Spleen (tissue), 13 donors: ENCODE data around the gene MID1IP1. TPM values are rescaled to one million over a fixed set of nuclear protein-coding genes. Genes with fewer than 3 reads are reported as not detected.

Source experiments
- DNase-seq: peaks from one replicate; pipeline ENCODE4 v3.0.0-alpha.2; 2020
- H3K27ac ChIP-seq, 8 donors: fragments of 200-600 bp; sonication (generic) in 7 of 8; 1 replicate in 4 of 8; 2 replicates in 4 of 8; pipeline versions ENCODE4 v1.5.0 to v1.8.0; 2016 to 2021; ENCODE audit warnings: inconsistent platforms in 4 of 8, mild to moderate bottlenecking in 4 of 8, moderate library complexity in 1 of 8
- H3K27me3 ChIP-seq, 7 donors: fragments of 200-600 bp; sonication (generic) in 6 of 7; replicated peaks in 1 of 7; 1 replicate in 4 of 7; 2 replicates in 3 of 7; pipeline versions ENCODE4 v1.5.0 to v1.8.0; 2016 to 2021; ENCODE audit warnings: inconsistent platforms in 3 of 7, mild to moderate bottlenecking in 1 of 7
- H3K36me3 ChIP-seq, 6 donors: fragments of 200-600 bp; sonication (generic) in 5 of 6; 1 replicate in 4 of 6; 2 replicates in 2 of 6; pipeline versions ENCODE4 v1.5.0 to v1.8.0; 2016 to 2021; ENCODE audit warnings: inconsistent platforms in 2 of 6
- H3K4me1 ChIP-seq, 6 donors: fragments of 200-600 bp; sonication (generic) in 5 of 6; 1 replicate in 3 of 6; 2 replicates in 3 of 6; pipeline versions ENCODE4 v1.5.0 to v1.8.0; 2016 to 2021; ENCODE audit warnings: inconsistent platforms in 3 of 6
- H3K4me3 ChIP-seq, 8 donors: fragments of 200-600 bp; sonication (generic) in 7 of 8; 1 replicate in 4 of 8; 2 replicates in 4 of 8; pipeline versions ENCODE4 v1.5.0 to v1.8.0; 2016 to 2021; ENCODE audit warnings: inconsistent platforms in 4 of 8, mild to moderate bottlenecking in 4 of 8, moderate library complexity in 2 of 8
- H3K9me3 ChIP-seq, 8 donors: fragments of 200-600 bp; sonication (generic) in 7 of 8; 1 replicate in 4 of 8; 2 replicates in 4 of 8; pipeline versions ENCODE4 v1.5.0 to v1.8.0; 2016 to 2021; ENCODE audit warnings: inconsistent platforms in 4 of 8
- POLR2A ChIP-seq, 3 donors: fragments of 450-650 bp; IDR thresholded peaks; one replicate each; pipeline ENCODE4 v1.5.1; 2017; ENCODE audit warnings: antibody characterized with exemption in 3 of 3, mild to moderate bottlenecking in 1 of 3
- POLR2AphosphoS5 ChIP-seq, 3 donors: sonication (generic); formaldehyde crosslinking; IDR thresholded peaks; one replicate each; pipeline ENCODE4 v1.5.1; 2017; ENCODE audit warnings: antibody characterized with exemption in 3 of 3
- WGBS, 5 donors: extraction: QIAGEN DNeasy Blood & Tissue Kit in 3 of 5; methylation state at CpG; one replicate each; pipeline versions ENCODE4 v1.1.5 to v1.1.7; 2013 to 2018; 5-methylcytosine and 5-hydroxymethylcytosine counted together
- intact Hi-C: fragments of 100-400 bp; cut with DNase I; formaldehyde crosslinking; loops from one replicate; pipeline ENCODE4 v1.15.0; 2023; ENCODE audit warnings: low total_unique reads
- long read RNA-seq, 2 donors: transcript quantifications; one replicate each; lab custom pipeline, GENCODE V29; 2026
- polyA plus RNA-seq, 3 donors: library from polyadenylated mRNA; stranded (reverse); fragments of 200-250 nt; gene quantifications; one replicate each; pipeline ENCODE4 v1.2.1, GENCODE V29; 2013
- total RNA-seq, 7 donors: library from RNA; depleted of rRNA in 3 of 7; stranded (reverse); fragments of >200 nt in 3 of 7; fragmentation: NEBNext Ultra II Directional in 4 of 7; extraction: Animal tissue kit (Norgen Biotek cat#: 25700) in 4 of 7; gene quantifications; one replicate each; pipeline versions ENCODE4 v1.1.0 to v1.2.1, GENCODE V29; 2016 to 2021
- TF ChIP-seq, protein P1 (sequence below), 11 experiments: fragments of 200-600 bp in 7 of 11; fragments of 450-650 bp in 4 of 11; sonication (generic) in 4 of 11; IDR thresholded peaks in 8 of 11; conservative IDR thresholded peaks in 3 of 11; 1 replicate in 7 of 11; 2 replicates in 4 of 11; pipeline versions ENCODE4 v1.4.0 to v1.8.0; 2016 to 2021; ENCODE audit warnings: antibody characterized with exemption in 11 of 11, inconsistent platforms in 4 of 11, mild to moderate bottlenecking in 1 of 11
- donor health status: healthy with polysubstance abuse.
- donor health status: DM: no; HTN: no; CAD: no; lungs with moderate emphysema.
- donor health status: DM: no; HTN: no; CAD: no.
- donor health status: Bipolar disorder and iron deficiency.
- donor health status: healthy.
- donor health status: DM: no; HTN: no; CAD: no.
- donor health status: DM: yes; HTN: yes; CAD: no.

The MID1IP1 gene, protein sequence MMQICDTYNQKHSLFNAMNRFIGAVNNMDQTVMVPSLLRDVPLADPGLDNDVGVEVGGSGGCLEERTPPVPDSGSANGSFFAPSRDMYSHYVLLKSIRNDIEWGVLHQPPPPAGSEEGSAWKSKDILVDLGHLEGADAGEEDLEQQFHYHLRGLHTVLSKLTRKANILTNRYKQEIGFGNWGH
- total RNA-seq (10 to 100 TPM; 14.3 to 24.4 (median 19.4) TPM), polyA plus RNA-seq (10 to 100 TPM in 2 of 3 donors, 1 to 10 TPM in 1; 8.6 to 16.2 (median 14.8) TPM)
- long read RNA-seq, donor 1, transcript MID1IP1-201 (2 exons, 2,536 nt) = major isoform, 12 of 35 reads
- long read RNA-seq, donor 1, partial matches to known transcripts = 23 of 35 reads
- long read RNA-seq, donor 1, other reads (novel, unspliced or antisense) = 0 of 35 reads
- long read RNA-seq, donor 2, transcript MID1IP1-201 (2 exons, 2,536 nt) = major isoform, 8 of 35 reads
- long read RNA-seq, donor 2, partial matches to known transcripts = 27 of 35 reads
- long read RNA-seq, donor 2, other reads (novel, unspliced or antisense) = 0 of 35 reads

- peak; percentile 91 for DNase-seq
- peak within 1 kb of the TSS in 7 of 8 donors; percentile 22 to 94 (median 80) for H3K27ac ChIP-seq
- H3K36me3 ChIP-seq = no peaks in the 10 kb centered on the region
- H3K27me3 ChIP-seq = peaks cover 0 to 29% (median 0%) of the 10 kb centered on the region in 7 donors
- H3K9me3 ChIP-seq = no peaks in the 10 kb centered on the region
- peaks cover 0 to 25% (median 14%) of the 10 kb centered on the region in 6 donors for H3K4me1 ChIP-seq
- TF ChIP-seq POLR2A (IDR thresholded peaks at IDR 0.05) (no peak), POLR2AphosphoS5 (IDR thresholded peaks at IDR 0.05) (peak; percentile 42 to 85 (median 70))
- TF ChIP-seq, protein P1, sequence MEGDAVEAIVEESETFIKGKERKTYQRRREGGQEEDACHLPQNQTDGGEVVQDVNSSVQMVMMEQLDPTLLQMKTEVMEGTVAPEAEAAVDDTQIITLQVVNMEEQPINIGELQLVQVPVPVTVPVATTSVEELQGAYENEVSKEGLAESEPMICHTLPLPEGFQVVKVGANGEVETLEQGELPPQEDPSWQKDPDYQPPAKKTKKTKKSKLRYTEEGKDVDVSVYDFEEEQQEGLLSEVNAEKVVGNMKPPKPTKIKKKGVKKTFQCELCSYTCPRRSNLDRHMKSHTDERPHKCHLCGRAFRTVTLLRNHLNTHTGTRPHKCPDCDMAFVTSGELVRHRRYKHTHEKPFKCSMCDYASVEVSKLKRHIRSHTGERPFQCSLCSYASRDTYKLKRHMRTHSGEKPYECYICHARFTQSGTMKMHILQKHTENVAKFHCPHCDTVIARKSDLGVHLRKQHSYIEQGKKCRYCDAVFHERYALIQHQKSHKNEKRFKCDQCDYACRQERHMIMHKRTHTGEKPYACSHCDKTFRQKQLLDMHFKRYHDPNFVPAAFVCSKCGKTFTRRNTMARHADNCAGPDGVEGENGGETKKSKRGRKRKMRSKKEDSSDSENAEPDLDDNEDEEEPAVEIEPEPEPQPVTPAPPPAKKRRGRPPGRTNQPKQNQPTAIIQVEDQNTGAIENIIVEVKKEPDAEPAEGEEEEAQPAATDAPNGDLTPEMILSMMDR (IDR thresholded peaks at IDR 0.05 in 8 of 11, conservative IDR thresholded peaks at IDR 0.05 in 3 of 11) = no peak
- intact Hi-C loops = no loop called here
- WGBS, 5 donors = 3 to 44% (median 10%) methylated on average over 27 to 32 of the region's 32 CpGs
- H3K4me3 ChIP-seq = peak within 1 kb of the TSS in 7 of 8 donors; percentile 29 to 63 (median 39)
These were observed at the start of gene MID1IP1 for GRCh38 chrX:38800981-38801845. Gene MID1IP1 (plus strand): TSS chrX:38801459. CDS start chrX:38804947, 3,488 bp downstream.

DNA sequence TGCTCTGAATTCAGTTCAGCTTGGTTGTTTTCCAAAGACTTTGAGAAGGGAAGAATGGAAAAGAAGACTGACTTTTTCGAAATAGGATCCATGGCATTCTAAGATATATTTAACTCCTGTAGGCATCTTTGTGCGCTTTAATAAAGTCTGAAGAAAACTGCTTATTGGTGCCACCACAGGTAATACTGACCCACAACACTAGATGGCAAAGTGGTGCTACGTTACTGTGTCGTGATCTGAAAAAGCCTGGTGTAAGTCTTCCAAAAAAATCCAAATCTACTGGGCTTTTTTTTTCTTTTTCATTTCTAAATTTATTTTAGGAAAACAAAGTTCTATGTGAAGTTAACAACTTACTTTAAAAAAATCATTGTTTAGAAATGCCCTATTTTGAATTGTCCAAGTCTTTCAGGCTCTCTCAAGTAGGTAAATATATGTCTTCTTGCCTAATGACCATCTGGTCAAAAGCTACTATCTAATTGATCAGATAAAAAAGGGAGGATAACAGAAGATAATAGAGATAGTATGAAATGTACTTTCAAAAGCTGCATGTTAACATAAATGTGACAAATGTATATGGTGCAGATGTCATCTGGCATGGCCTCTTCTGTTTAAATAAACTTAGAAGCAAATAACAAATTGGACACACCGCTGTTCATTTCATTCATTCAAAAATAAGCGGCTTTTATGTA, 47.0 kb upstream of the MID1IP1 start:
- Histone ChIP-seq H3K4me3 (no peak overlapping the region), H3K4me1 (no peaks in the 10 kb centered on the region), H3K9me3 (peaks cover 0 to 5% (median 0%) of the 10 kb centered on the region in 8 donors), H3K27ac (no peak overlapping the region), H3K36me3 (no peaks in the 10 kb centered on the region), H3K27me3 (peaks cover 0 to 4% (median 0%) of the 10 kb centered on the region in 7 donors)
- 31 to 43% (median 36%) methylated on average over 6 of the region's 6 CpGs for WGBS, 5 donors
- intact Hi-C loops = loop anchor here (10.0 kb wide), 1 partner anchor 491 kb away; no protein-coding TSS in a partner anchor
- TF ChIP-seq, protein P1 (IDR thresholded peaks at IDR 0.05 in 8 of 11, conservative IDR thresholded peaks at IDR 0.05 in 3 of 11) = peak in 10 of 11 experiments; percentile 39 to 68 (median 60)
- TF ChIP-seq POLR2AphosphoS5 (IDR thresholded peaks at IDR 0.05) = no peak
- no peak for DNase-seq

GRCh38 chrX:38754818-38755718, 46.2 kb upstream of the MID1IP1 start:
- 67 to 92% (median 84%) methylated on average over 7 of the region's 7 CpGs for WGBS, 5 donors
- Histone ChIP-seq H3K4me1 (no peaks in the 10 kb centered on the region), H3K4me3 (no peak overlapping the region), H3K9me3 (peaks cover 0 to 5% (median 0%) of the 10 kb centered on the region in 8 donors), H3K27me3 (peaks cover 0 to 4% (median 0%) of the 10 kb centered on the region in 7 donors), H3K27ac (no peak overlapping the region), H3K36me3 (no peaks in the 10 kb centered on the region)
- intact Hi-C loops = loop anchor here (10.0 kb wide), 1 partner anchor 490 kb away; no protein-coding TSS in a partner anchor
- DNase-seq = no peak
- TF ChIP-seq POLR2A (IDR thresholded peaks at IDR 0.05) = no peak
